Measurements from ENCODE around the gene BLACAT1.

Gene BLACAT1

DNA sequence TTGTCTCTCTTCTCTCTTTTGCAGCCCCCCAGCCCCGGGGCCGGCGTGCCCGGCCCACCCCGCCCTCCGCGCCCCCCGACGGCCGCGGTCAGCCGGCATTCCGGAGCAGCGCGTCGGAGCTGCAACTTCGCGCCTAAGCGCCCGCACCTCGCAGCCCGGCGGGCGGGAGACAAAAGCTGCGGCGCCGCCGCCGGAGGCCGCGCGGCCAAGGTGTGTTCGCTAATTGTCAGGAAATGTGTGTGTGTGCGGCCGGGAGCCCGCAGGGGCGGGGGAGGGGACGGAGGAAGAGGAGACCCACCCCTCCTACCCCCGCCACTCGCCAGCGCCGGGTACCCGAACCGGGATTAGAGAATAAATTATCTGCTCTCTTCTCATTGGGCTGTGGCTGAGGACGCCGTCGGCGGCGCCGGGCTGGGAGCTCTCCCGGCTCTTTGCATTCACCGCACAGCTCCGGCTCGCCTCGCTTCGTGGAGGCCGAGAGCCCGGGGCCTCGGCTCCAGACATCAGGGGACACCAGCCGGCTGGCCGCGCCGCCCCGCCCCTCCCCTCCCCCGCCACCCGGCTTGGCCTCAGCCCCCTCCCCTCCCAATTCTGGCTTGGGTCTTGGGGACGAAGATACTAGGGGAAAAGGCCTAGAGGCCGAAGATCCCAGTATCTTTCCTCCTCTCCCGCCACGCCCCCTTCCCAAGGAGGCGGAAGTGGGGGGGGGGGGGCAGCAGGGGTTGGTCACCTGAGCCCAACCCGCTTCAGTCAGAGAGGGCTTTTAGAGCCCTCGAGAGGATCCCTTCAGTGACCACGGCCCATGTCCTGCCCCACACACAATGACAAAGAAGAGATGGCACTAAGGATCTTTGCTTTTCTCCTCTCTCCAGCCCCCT is 1.3 kb upstream of the BLACAT1 start:
- DNase-seq = peak in 1 of 14 donors; percentile 75

DNA sequence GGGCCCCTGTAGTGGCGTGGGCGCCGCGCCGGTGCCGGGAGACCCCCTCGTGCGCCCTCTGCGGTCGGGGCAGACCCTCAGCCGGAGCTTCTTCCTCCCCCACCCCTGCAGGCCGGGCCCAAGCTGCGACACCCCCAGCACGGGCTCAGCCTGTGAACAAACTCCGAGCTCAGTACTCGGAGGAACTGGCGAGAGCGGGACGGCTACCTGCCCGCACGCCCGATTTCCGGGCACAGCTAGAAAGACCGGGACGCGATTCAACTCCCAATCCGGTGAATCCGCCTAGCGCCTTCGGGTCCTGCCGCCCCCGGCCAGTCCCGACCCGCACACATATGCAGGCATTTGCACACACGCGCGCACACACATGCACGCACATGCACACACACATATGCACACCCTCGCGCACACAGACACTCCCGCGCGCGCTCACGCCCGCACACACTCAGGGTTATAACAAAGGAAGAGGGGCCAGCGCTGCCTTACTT is 580 bp upstream of the BLACAT1 start:
- DNase-seq = no peak

DNA sequence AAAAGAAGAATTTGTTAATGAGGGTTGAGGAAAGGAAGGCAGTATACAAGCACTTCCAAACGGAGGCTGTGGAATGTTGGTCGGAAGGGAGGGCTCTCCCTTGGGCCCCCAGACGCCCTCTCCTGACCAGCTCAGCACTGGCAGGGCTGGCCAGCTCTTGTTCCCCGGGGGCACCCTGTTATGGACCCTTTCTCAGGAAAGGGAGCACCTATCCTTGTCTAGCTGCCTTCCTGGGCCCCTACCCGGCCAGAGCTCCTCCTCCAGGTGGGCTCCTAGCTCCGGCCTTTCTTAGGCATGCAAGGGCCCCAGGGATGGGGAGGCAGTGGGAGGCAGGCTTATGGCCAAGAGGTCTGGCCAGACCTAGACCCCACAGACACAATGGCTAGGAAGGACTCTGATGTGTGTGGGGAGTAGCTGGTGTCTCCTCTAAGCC is 926 bp downstream of the BLACAT1 start:
- no peak for DNase-seq

DNA sequence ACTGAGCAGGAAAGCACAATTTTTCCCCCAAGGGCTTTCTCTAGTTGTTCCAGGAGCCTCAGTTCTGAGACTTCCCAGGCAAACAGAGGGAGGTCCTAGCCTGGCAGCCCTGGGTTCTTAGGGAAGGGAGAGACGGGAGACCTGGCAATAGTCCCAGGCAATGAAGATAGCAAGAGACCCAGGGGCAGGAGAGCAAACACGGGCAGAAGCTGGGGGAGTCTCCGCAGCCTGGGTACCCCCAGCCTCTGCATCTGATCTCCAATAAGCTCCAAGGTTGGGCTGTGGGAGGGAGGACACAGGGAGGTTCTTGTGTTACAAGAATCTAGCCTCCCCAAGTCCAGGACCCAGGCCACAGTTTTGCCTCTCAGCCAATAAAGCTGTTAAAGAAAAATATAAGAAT is 2.4 kb downstream of the BLACAT1 start:
- no peak for DNase-seq

GRCh38 chr1:205452933-205453332 is 2.9 kb downstream of the BLACAT1 start:
- DNase-seq = no peak

GRCh38 chr1:205452364-205452763 is 3.5 kb downstream of the BLACAT1 start:
- DNase-seq = no peak

- DNase-seq = no peak
These were observed 4.1 kb downstream of the BLACAT1 start for GRCh38 chr1:205451759-205452164.

- DNase-seq = no peak
These were observed 4.6 kb downstream of the BLACAT1 start for GRCh38 chr1:205451202-205451601.

DNA sequence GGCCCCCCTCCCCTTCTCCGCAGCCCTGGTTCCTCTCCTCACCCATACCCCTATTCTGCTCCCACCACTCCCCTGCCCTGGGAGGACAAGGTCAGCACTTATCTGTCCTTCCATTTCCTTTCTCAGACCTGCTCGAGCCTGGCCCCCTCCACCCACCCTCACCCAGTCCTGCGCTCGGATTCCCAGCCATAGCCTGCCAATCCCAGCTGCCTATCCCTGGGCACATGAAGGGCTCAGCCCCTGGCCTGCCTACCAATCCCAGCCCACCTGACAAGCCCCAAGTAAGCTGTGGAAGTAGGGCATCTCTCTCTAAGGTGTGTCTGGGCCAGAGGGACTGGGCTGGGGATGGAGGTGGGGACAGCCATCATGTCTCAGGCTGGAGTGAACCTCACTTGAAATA is 5.4 kb downstream of the BLACAT1 start:
- no peak for DNase-seq

- DNase-seq = no peak
These were observed 5.9 kb downstream of the BLACAT1 start for GRCh38 chr1:205449750-205450443.

- no peak for DNase-seq
These were observed 6.5 kb downstream of the BLACAT1 start for GRCh38 chr1:205449254-205449749.

GRCh38 chr1:205448540-205449253 is 7.1 kb downstream of the BLACAT1 start:
- DNase-seq = no peak

DNA sequence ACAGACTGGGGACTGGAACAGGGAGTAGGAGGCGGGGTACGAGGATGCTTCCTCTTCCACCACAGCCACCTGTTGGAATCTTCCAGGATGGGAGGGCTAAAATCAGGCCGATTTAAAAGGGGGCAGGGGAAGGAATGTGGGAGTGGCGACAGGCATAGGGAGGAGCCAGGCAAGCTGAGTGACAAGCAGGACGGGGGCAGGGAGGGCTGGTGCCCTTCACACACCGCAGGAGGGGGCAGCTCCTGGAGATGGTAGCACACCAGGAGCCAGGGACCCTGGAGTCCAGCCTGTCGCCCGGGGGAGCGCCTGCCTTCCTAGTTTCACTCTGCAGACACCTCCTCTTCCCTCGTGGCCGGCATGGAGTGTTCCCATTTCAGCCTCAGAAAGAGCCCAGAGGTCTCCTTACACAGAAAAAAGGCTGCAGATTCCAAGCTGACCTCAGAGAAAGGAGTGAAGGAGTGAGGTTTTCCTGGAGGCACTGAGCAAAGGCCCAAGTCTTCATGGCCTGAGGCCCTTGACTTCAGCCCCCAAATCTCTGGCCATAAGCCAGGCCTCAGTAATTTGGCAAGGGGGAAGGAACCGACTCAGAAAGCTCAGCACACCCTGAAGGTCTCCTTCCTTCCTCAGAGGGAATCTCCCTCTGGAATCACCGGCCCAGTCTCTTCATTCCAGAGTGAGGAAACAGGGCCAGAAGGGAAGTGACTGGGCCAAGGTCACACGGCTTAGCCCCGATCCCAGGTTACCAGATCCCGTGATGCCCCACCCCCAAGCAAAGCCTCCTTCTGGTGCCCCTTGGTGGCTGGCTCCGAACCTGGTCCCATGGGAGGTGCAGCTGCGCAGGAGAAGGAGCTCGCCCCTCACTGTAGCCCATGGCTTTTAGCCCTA is 8.1 kb downstream of the BLACAT1 start:
- DNase-seq = no peak

- DNase-seq = no peak
These were observed 9.0 kb downstream of the BLACAT1 start for GRCh38 chr1:205446828-205447227.

DNA sequence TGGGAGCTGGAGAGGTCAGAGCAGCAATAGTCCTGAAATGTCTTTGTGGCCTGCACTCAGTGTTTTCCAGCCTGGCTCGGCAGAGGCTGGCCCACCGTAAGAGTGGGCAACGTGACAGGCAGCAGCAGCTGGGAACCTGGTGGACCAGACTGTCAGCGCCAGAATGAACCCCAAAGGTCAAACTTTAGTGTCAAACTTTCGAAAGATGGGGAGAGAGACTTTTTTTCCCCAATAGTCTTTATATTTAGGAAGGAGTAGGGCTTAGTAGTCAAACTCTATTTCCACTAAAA is 10.3 kb downstream of the BLACAT1 start:
- DNase-seq = no peak

GRCh38 chr1:205444931-205445645 is 10.8 kb downstream of the BLACAT1 start:
- peak in 10 of 14 donors; percentile 26 to 98 (median 64) for DNase-seq

GRCh38 chr1:205444300-205444930 is 11.4 kb downstream of the BLACAT1 start:
- DNase-seq = no peak

GRCh38 chr1:205443585-205444299 is 12.1 kb downstream of the BLACAT1 start:
- DNase-seq = peak in 1 of 14 donors; percentile 72

DNA sequence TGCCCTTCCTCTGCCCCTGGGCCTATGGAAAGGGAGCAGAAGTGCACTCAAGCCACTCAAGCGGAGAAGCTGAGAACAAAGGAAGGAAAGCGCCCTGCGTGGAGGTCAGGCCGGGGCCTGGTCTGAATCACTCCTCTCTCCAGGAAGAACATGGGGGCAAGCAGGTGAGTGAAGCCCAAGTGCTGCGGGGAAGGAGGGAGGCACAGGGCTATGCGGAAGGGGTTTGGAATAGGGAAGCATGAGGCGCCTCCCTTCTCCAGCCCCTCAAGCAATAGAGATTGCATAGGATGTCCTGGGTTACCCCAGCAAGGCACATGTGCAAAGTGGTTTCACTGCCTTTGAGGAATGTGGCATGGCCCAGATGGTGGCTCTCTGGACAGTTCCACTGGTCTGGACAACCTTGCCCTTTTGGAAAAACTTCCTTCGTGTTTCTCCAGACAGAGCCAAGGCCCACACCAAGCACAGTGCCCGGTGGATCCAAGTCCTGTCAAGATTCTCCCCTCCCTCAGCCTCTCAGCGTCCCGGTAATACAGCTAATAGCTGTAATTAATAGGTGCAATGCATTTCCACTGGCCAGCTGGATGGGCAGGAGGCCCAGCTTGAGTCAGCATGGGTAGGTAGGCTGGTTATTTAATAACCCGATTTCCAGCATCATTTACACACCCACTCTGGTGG is 13.7 kb downstream of the BLACAT1 start:
- DNase-seq = no peak

DNA sequence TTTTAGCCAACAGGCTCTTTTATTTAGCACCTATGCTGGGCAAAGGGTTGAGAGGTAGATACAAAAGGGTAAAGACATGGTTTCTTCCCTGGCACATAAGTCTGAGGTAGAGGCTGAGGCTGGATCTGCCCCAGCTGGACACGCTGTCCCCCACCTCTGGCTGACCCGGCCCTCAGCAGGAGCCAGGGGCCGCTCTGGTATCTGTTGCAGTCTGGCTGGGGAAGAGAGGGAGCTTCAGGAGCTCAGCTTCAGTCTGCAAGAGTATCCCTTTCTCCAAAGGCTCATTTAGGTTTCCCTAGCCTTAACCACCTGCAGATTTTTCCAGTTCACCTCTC is 14.2 kb downstream of the BLACAT1 start:
- DNase-seq = no peak

All from C1 segment of cervical spinal cord (tissue), 14 donors.